Measurements from ENCODE around the gene TIPARP.

TIPARP gene, protein sequence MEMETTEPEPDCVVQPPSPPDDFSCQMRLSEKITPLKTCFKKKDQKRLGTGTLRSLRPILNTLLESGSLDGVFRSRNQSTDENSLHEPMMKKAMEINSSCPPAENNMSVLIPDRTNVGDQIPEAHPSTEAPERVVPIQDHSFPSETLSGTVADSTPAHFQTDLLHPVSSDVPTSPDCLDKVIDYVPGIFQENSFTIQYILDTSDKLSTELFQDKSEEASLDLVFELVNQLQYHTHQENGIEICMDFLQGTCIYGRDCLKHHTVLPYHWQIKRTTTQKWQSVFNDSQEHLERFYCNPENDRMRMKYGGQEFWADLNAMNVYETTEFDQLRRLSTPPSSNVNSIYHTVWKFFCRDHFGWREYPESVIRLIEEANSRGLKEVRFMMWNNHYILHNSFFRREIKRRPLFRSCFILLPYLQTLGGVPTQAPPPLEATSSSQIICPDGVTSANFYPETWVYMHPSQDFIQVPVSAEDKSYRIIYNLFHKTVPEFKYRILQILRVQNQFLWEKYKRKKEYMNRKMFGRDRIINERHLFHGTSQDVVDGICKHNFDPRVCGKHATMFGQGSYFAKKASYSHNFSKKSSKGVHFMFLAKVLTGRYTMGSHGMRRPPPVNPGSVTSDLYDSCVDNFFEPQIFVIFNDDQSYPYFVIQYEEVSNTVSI

DNA sequence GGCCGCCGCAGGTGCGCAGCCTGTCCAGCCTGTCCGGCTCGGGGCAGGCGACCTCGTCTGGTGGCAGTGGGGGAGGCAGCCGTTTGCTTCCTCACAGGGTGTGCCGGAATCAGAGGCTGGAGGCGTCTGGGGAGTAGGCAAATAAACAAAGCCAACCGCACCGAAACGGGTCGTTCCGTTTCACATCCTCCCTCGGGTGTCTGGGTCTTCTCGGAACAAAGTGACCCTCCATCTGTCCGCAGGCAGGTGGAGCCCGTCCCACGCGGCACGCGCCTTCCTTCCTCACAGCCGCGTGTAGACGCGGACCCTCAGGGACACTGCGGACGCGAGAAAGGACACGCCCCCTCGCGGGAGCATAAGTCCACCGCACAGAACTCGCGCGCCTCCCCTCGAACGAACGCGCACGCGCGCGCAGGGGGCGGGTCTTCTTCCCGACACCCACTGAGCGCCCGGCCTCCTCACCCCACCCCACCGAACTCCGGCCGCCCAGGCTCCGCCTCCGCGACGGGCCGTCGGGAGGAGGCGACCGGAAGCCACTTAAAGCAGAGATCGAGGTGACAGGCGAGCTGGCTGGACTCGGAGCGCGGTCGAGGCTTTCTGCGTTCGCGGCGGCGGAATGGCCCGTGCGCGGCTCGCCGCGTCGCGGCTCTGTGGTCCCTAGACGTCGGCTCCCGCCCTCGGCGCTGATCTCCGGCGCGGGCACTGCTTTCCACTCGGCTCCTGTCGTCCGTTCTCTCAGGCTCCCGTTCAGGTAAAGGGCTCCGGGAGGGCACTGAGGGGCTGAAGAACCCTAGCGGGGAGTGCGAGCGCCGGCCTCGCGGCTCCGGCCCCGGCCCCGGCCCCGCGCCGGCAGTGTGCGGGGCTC, at the start of gene TIPARP:
Gene TIPARP, plus strand, starts transcription at position 545 of the 865 bp plus-strand sequence. CDS start 3,108 bp downstream, outside the sequence.
- in situ Hi-C loops (cut with MboI; ENCODE audit: low sequenced_read_pairs) = loop anchor here (25.0 kb wide), 1 partner anchor 413 kb away; no protein-coding TSS in a partner anchor

DNA sequence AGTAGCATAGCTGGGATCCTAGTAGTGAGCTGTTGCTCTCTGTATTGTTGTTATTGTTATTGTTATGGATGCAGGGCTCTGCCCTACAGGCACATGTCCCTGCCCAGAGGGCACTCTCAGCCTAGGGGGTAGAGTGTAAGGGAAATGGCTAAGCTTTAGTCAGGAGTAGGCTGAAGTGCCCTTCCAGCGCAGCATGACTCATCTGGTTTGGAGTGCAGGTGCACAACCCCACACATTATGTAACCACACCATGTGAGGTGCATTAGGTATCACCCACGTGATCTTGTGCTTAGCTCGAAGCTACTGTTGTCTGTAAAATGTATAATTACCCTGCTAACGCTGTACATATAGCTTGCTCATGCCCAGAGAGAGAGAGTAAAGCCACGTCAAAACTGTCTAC, 48.3 kb upstream of the TIPARP start:
- in situ Hi-C loops (cut with MboI; ENCODE audit: low sequenced_read_pairs) = no loop called here

DNA sequence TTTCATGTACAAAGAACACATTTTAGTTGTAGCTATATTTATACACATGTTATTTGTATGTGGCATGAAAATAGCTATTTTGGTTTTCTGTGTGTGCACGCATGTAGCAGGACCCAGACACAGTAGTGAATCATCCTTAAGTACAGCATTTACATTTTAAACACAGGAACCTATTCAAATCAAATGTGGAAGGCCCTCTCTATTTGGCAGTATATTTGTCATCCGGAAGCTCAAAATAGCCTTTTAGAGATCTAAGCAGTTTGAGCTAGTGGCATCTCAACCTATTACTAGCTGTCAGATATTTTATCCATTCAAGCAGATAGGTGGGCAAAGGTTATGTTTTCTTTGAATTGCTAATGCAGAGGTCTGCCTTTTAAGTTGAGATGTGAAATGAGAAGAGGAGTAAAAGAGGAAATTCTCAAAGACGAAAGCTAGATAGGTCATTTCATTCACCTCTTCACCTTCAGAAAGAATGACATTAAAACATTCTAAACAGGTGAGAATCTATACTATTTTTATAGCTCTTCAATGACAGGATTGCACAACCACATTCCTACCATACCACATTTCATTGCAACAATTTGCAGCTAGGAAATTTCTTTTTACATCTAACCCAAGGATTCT, 46.3 kb upstream of the TIPARP start:
- in situ Hi-C loops (cut with MboI; ENCODE audit: low sequenced_read_pairs) = no loop called here

DNA sequence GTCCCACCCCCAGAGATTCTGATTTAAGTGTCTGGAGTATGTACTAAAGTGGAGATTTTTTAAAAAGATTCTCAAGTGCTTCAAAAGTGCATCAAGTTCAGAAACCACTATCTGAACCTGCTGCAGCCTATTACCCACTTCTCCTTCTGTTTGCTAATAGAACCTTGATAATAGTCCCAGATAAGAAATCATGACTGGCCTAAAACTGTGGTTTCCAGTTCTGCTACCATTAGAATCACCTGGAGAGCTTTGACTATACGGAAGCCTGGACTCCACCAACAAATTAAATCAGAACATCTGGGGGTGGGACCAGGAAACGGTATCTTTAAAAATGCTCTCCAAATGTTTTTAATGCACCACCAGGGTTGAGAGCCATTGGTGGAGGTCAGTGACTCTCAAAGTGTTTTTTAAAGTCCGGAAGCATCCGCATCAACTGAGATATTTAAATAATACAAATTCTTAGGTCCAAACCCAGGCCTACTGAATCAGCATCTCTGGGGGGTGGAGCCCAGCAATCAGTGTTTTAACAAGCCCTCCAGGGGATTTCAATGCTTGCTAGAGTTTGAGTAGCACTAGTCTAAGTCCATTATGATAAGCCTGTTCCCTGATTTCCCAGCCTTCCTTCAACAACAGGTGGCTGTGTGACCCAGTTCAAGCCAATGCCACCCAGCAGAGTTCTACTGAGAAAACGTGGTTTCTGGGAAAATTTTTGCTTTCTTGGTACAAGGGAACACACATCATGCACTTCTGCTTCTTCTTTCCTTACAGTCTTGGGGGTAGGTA, 45.4 kb upstream of the TIPARP start:
- in situ Hi-C loops (cut with MboI; ENCODE audit: low sequenced_read_pairs) = no loop called here

DNA sequence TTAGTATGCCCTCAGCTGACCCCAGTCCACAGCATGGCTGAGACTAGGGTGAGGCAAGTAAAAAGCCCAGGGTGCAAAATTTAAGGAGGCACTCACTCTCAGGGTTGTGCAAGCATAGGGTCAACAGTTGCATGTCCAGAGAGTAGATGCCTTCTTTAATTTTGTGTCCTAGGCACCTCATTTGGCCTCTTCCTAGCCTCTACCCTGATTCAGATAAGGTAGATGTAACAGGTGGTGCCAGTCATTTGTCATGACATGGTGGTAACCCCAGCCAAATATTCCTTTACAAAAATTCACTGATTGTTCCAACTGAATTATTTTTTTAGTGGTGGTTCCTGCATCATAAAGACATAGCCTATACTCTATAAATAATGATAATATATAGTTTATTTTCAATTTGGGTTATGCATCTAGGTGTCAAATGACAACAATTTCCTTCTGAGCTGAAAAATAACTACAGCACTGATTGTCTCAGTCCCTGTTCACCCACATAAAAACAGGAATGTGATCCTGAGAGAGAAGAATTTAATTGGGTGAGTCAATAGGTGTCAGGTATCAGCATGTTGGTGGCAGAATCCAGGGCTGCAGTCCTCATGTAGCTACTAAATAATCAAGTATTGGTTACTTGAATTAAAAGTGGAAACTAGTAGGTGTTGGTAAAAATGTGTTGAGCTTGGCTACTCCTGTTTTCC, 44.2 kb upstream of the TIPARP start:
- in situ Hi-C loops (cut with MboI; ENCODE audit: low sequenced_read_pairs) = no loop called here

DNA sequence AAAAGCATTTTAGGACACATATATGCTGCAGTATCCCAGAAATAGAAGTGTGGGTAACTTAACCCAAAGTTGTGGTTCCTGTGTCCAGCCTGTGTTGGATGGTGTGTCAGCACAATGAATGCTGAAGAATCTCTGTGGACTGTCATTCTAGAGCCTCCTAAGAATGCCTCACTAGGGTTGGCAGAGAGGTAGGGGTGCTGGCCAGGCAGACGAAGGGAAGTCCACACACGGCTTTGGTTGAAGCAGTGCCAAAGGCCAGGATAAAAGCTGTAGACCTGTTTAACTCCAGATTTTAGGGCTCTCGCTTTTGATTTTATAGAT, 43.7 kb upstream of the TIPARP start:
- in situ Hi-C loops (cut with MboI; ENCODE audit: low sequenced_read_pairs) = no loop called here

DNA sequence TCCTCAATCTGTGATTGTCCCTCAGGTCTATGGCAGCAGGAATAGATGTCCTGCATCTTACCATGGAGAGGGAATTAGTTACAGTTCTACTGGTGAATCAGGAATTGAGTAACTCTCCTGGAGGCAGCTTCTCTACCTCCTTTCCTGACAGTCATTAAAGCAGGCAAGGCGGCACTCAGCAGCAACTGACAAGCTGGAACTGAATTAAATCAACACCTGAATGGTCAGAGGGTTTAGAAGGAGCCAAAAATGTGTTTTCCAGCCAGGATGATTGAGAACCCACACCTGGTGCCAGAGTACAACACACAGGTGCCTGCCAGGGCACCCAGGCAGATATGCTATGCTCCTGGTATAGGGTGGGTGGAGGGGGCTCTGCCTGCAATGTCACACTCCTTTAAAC, 43.1 kb upstream of the TIPARP start:
- in situ Hi-C loops (cut with MboI; ENCODE audit: low sequenced_read_pairs) = no loop called here

DNA sequence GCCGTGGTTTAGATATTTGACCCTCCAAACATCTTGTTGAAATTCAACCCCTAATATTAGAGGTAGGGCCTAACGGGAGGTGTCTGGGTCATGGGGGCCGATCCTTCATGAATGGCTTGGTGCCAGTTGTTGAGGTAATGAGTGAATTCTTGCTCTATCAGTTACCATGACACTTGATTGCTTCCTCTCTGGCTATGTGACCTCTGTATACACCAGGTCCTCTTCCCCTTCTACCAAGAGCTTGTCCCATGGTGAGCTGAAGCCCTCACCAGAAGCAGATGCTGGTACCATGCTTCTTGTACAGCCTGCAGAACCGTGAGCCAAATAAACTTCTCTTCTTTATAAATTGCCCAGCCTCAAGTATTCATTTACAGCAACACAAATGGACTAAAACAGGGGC, 41.8 kb upstream of the TIPARP start:
- in situ Hi-C loops (cut with MboI; ENCODE audit: low sequenced_read_pairs) = no loop called here

DNA sequence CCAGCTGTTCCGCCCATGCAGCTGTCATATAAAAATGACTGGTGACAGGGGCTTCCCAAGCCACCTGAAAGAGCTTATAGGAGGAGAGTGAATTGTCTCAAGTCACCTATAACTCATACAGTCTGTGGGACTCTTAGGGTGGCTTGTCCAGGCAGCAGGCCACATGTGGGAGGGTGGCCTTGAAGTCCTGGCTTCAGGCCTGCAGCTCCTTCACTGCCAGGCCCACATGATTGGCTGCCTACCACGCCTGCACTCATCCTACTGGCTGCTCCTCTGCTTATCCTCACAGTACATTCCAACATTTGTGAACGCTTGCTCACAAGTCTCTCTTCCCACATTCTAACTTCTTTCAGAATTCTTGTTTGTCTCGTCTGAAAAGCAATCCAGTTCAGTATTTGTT, 41.1 kb upstream of the TIPARP start:
- in situ Hi-C loops (cut with MboI; ENCODE audit: low sequenced_read_pairs) = no loop called here

DNA sequence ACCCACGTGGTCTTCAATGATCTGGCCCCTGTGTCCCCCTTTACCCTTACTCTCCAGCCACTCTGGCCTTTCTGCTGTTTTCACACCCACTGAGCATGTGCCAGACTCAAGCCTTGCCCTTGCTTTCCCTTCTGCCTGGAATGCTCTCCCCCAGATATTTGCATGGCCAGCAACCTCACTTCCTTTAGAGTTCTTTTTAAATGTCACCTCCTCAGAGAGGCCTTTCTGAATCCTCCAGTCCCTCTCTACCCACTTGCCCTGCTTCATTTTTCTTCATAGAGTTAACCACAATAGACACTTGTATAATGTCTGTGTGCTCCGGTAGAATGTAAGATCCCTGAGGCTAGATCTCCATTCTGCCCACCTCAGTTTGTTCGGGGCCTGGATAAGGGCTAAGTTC, 39.4 kb upstream of the TIPARP start:
- in situ Hi-C loops (cut with MboI; ENCODE audit: low sequenced_read_pairs) = no loop called here

DNA sequence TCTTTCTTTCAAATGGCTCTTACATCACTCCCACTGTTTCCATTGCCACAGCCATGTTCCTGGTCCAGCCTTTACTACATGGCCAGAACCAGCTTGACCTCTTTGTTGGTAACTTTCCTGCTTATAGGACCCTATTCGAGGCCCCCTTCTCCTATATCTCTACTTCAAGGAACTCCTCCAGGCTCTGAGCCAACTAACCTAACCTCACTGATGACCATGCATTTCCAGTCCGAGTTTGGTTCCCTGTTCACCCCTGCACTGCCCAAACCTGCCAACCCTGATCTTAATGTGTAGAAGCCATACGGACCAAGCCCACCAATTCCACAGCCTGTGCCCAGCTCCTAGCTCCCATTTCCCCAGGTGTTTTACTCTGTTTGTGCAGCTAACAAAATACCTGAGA, 38.4 kb upstream of the TIPARP start:
- in situ Hi-C loops (cut with MboI; ENCODE audit: low sequenced_read_pairs) = no loop called here

DNA sequence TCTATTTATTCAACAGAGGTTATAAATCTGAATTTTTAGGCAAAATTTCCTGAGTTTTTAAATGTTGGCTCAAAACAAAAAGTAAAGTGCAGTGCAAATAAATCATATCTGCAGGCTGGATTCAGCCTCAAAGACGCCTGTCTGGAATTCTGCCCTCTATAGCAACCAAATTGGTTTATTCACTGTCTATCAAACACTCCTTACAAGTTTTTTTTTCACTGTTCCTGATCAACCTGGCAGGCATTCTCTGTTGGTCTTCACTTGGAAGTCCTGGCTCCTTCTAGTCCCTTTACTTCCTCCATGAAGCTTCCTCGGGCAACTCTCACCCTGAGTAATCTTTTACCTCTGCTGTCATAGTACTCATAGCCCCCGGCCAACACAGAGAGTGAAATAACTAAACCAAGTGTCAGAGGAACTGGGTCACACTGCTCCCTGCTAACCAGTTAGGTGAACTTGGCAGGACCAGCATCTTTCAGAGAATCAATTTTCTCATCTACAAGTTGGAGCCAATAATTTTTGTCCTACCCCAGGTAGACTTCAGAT, 36.8 kb upstream of the TIPARP start:
- in situ Hi-C loops (cut with MboI; ENCODE audit: low sequenced_read_pairs) = no loop called here

DNA sequence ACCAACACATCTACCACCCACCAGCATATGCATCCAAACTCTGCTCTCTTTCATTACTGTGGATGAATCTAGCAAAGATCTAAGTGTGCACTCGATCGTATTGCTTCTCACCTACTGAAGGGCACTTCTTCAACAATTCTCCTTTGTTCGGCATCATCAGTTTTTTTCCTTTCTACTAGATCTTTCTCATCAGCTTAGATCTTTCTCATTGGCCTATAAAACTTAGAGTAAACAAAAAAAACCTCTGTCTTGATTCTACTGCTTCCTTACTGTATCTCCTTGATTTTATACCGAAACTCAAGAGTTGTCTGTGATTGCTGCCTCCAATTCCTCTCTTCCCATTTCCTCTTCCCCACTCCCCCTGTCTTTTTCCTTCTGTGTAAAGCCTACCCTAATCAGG, 36.1 kb upstream of the TIPARP start:
- in situ Hi-C loops (cut with MboI; ENCODE audit: low sequenced_read_pairs) = no loop called here

DNA sequence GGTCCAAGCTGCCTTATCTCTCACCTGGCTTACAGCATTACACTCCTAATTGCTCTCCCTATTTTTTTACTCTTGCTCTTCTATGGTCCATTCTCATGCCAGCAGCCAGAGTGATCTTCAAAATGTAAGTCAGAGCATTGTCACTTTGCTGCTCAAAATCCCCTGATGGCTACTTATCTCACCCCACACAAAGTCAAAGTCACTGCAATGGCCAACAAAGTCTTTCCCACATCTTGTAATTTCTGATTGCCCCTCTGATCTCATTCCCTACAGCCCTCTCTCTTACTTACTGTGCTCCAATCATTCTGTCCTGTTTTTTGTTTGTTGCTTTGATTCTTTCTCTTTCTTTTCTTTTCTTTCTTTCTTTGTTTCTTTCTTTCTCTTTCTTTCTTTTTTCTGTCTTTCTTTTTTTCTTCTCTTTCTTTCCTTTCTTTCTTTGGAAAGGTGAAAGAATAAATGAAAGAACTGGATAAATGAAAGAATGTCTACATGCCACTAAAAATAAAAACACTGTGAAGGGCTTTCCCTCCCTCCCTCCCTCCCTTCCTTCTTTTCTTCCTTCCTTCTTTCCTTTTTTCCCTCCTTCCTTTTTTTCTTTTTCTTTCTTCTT, 34.9 kb upstream of the TIPARP start:
- in situ Hi-C loops (cut with MboI; ENCODE audit: low sequenced_read_pairs) = no loop called here

DNA sequence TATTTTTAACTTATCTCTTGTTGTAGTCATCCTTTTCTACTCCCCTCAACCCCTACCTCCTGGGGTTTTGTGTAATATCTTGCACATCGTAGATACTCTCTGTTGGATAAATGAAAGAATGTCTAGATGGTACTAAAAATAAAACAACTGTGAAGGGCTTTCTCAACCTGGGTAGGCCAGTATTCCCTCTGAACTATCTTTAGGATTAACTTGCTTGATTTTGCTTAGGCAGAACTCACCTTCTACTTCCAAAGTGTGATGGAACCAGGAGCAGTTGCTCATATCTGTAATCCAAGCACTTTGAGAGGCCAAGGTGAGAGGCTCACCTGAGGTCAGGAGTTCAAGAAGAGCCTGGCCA, 32.8 kb upstream of the TIPARP start:
- in situ Hi-C loops (cut with MboI; ENCODE audit: low sequenced_read_pairs) = no loop called here

DNA sequence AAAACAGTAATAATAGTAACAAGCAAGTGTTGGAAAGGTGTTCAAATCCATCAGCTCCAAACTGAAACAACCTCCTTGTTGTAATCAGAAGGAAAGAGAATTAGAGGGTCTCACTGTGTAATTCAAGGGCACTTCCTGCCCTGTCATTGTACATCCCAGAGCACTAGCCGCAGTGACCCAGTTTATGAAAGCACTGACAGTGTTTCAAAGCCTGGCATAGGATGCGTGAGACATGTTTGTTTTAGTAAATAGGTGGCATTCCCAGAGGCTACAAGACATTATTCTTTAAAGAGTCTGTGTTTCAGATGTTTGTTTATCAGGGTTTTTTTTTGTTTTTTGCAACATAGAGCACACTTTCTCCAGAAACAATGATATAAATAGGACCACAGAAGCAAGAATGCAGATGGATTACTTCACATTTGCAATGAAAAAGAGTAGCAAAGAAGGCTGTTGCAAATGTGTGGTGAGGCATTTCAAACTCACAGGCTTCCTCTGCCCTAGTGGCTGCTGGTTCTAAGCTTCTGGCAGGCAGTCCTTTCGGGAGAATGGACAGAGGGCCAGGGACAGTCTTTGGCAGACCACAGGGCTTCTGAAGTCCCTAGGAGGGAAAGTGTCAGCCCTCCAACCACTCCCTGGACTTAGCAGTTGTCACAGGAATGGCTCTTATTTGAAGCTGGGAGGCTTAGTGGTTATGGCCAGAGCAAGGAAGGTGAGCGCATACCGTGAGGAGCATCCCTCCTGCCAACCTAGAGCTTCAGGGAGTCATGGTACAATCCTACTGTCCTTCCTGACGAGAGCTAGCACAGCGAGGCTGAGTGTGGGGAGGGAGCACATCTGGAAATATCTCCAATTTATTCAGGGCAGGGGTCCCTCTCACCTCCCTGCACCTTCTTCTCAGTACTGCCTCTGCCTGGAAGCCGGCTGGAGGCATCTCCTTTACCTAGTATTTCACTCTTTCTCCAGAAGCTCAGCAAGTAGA, 31.4 kb upstream of the TIPARP start:
- in situ Hi-C loops (cut with MboI; ENCODE audit: low sequenced_read_pairs) = no loop called here

DNA sequence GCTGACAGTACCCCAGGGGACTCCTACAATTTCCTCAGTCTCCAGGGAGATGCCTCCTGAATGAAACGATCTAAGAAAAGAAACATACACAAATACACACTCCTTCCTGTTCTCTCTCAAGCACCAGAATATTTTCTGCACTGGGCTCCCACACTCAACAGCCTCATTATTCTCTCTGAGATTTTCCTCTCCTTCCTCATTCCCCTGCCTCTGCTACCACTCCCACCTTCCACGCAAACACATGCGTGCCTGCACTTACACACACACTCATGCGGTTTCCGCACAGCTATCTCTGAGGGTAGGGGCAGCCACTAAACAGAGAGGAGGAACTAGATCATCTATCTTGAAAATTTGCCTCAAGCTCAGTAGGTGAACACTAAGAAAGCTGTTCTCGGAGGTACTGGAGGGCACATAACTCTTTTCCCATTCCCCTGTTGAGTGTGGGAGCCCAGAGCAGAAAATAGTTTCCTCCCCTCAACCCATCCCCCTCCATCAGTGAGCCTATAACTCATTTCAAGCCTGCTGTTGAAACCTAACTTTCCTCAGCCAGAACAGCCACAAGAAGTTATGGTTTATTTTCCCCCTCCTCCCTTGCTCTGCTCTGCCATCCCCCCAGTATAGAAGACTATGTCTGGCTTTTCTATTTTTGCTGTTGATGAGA, 30.5 kb upstream of the TIPARP start:
- in situ Hi-C loops (cut with MboI; ENCODE audit: low sequenced_read_pairs) = no loop called here

DNA sequence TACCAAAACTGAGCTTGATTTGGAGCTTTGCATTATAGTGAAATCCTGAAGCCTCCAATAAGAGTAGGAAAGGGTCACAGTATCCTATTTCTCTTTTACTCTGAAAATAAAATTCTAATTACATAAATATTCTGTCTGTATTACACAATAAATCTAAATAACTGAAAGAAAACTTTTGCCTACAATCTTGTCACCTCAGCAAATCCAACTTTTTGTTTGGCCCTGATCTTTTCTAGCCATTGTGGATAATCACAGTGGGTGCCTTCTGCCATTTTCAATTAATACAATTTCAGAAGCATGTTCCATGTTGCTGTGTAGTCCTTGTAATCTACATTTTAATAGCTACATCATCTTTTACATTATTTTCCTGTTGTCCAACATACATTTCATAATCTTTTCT, 29.4 kb upstream of the TIPARP start:
- in situ Hi-C loops (cut with MboI; ENCODE audit: low sequenced_read_pairs) = no loop called here
